HFF-Myc (cell line): ENCODE results near the gene ZDHHC13.

Experiments used
- DNase-seq: peaks from one replicate; pipeline ENCODE4 v3.0.0-alpha.2; 2011; ENCODE audit warnings: low read depth; ENCODE audit errors: extremely low read depth
- H3K4me3 ChIP-seq: replicated peaks from 2 replicates; pipeline ENCODE4 v1.5.1; 2011; ENCODE audit warnings: low read depth, mild to moderate bottlenecking, control low read depth, low read length
- CTCF ChIP-seq: IDR thresholded peaks from 2 replicates; pipeline ENCODE4 v1.5.1; 2012; ENCODE audit warnings: mild to moderate bottlenecking, low read depth, low read length, control low read depth; ENCODE audit errors: missing control alignments

Gene ZDHHC13

GRCh38 chr11:19077965-19078364 is 39.0 kb upstream of the ZDHHC13 start:
- no peak overlapping the region for H3K4me3 ChIP-seq
- no peak for TF ChIP-seq CTCF
- DNase-seq: no peak

- TF ChIP-seq CTCF: no peak
- no peak overlapping the region for H3K4me3 ChIP-seq
- peak; percentile 52 for DNase-seq
Observed at GRCh38 chr11:19079643-19080440, 37.1 kb upstream of the ZDHHC13 start.

- DNase-seq: no peak
- no peak for TF ChIP-seq CTCF
- H3K4me3 ChIP-seq: no peak overlapping the region
Observed at GRCh38 chr11:19080579-19080993, 36.4 kb upstream of the ZDHHC13 start.

- TF ChIP-seq CTCF: no peak
Observed at GRCh38 chr11:19083166-19083565, 33.8 kb upstream of the ZDHHC13 start.

GRCh38 chr11:19084661-19085315 is 32.2 kb upstream of the ZDHHC13 start:
- TF ChIP-seq CTCF: no peak
- no peak for DNase-seq
- H3K4me3 ChIP-seq: no peak overlapping the region

More at GRCh38 chr11:19083166-19083565, 33.8 kb upstream of the ZDHHC13 start:
- no peak overlapping the region for H3K4me3 ChIP-seq
- no peak for DNase-seq

- peak; percentile 45 for DNase-seq
- TF ChIP-seq CTCF: no peak
- H3K4me3 ChIP-seq: no peak overlapping the region
Observed at GRCh38 chr11:19087658-19088057, 29.3 kb upstream of the ZDHHC13 start.
